T-helper 1 cell treated with Interleukin-12 subunit alpha and Interleukin-12 subunit beta and Interleukin-4 antibody, amounts not matched to agents 30 μg/mL and 1 μg/mL, for 36 hours (primary cell): Measurements from ENCODE around the gene GRWD1.

Experiments used
- H3K27ac Mint-ChIP-seq: one replicate; pipeline ENCODE4 v1.8.0; 2021; ENCODE audit warnings: mild to moderate bottlenecking, mixed read lengths
- H3K27me3 Mint-ChIP-seq: one replicate; pipeline ENCODE4 v1.8.0; 2021; ENCODE audit warnings: low read depth, mixed read lengths
- H3K36me3 Mint-ChIP-seq: one replicate; pipeline ENCODE4 v1.8.0; 2021; ENCODE audit warnings: low read depth, mixed read lengths
- H3K4me1 Mint-ChIP-seq: one replicate; pipeline ENCODE4 v1.8.0; 2021; ENCODE audit warnings: low read depth, mixed read lengths
- H3K4me3 Mint-ChIP-seq: one replicate; pipeline ENCODE4 v1.8.0; 2021; ENCODE audit warnings: mild to moderate bottlenecking, moderate library complexity, mixed read lengths
- H3K9me3 Mint-ChIP-seq: one replicate; pipeline ENCODE4 v1.8.0; 2021; ENCODE audit warnings: mixed read lengths

Gene GRWD1

GRCh38 chr19:48444129-48444935 is 1.5 kb upstream of the GRWD1 start:
- Mint-ChIP-seq H3K4me1 (peaks cover 28% of the 10 kb centered on the region), H3K36me3 (peaks cover 26% of the 10 kb centered on the region), H3K27me3 (peaks cover 42% of the 10 kb centered on the region), H3K4me3 (peak overlapping the region; percentile 89), H3K27ac (no peak overlapping the region), H3K9me3 (no peaks in the 10 kb centered on the region)

- Mint-ChIP-seq H3K4me1 (peaks cover 28% of the 10 kb centered on the region), H3K27ac (no peak overlapping the region), H3K9me3 (no peaks in the 10 kb centered on the region)
These were observed 915 bp upstream of the GRWD1 start for GRCh38 chr19:48444936-48445200.

GRCh38 chr19:48445256-48445605 is 552 bp upstream of the GRWD1 start:
- H3K27me3 Mint-ChIP-seq = peaks cover 38% of the 10 kb centered on the region
- no peaks in the 10 kb centered on the region for H3K9me3 Mint-ChIP-seq
- peaks cover 28% of the 10 kb centered on the region for H3K36me3 Mint-ChIP-seq
- peak overlapping the region; percentile 89 for H3K4me3 Mint-ChIP-seq
- H3K4me1 Mint-ChIP-seq = peaks cover 28% of the 10 kb centered on the region
- peak overlapping the region; percentile 93 for H3K27ac Mint-ChIP-seq

More at GRCh38 chr19:48444936-48445200, 915 bp upstream of the GRWD1 start:
- Mint-ChIP-seq H3K27me3 (peaks cover 39% of the 10 kb centered on the region), H3K36me3 (peaks cover 28% of the 10 kb centered on the region), H3K4me3 (peak overlapping the region; percentile 89)

- H3K4me3 Mint-ChIP-seq = peak overlapping the region; percentile 89
- H3K27me3 Mint-ChIP-seq = peaks cover 24% of the 10 kb centered on the region
- peaks cover 31% of the 10 kb centered on the region for H3K36me3 Mint-ChIP-seq
- H3K4me1 Mint-ChIP-seq = peaks cover 28% of the 10 kb centered on the region
- peak overlapping the region; percentile 93 for H3K27ac Mint-ChIP-seq
- H3K9me3 Mint-ChIP-seq = no peaks in the 10 kb centered on the region
These were observed 796 bp downstream of the GRWD1 start for GRCh38 chr19:48446579-48446978.

- peaks cover 39% of the 10 kb centered on the region for H3K36me3 Mint-ChIP-seq
- H3K4me1 Mint-ChIP-seq = peaks cover 28% of the 10 kb centered on the region
- H3K27me3 Mint-ChIP-seq = peaks cover 17% of the 10 kb centered on the region
- H3K4me3 Mint-ChIP-seq = peak overlapping the region; percentile 0
- no peaks in the 10 kb centered on the region for H3K9me3 Mint-ChIP-seq
- H3K27ac Mint-ChIP-seq = no peak overlapping the region
These were observed 2.8 kb downstream of the GRWD1 start for GRCh38 chr19:48448563-48448962.

GRCh38 chr19:48450441-48450840 is 4.7 kb downstream of the GRWD1 start:
- H3K9me3 Mint-ChIP-seq = no peaks in the 10 kb centered on the region
- H3K27me3 Mint-ChIP-seq = peaks cover 3% of the 10 kb centered on the region
- H3K4me3 Mint-ChIP-seq = no peak overlapping the region
- H3K36me3 Mint-ChIP-seq = peaks cover 40% of the 10 kb centered on the region
- H3K27ac Mint-ChIP-seq = no peak overlapping the region
- H3K4me1 Mint-ChIP-seq = peaks cover 18% of the 10 kb centered on the region

- Mint-ChIP-seq H3K9me3 (no peaks in the 10 kb centered on the region), H3K4me3 (no peak overlapping the region), H3K4me1 (peaks cover 14% of the 10 kb centered on the region), H3K27ac (no peak overlapping the region), H3K27me3 (no peaks in the 10 kb centered on the region), H3K36me3 (peaks cover 36% of the 10 kb centered on the region)
These were observed 5.1 kb downstream of the GRWD1 start for GRCh38 chr19:48450863-48451262.

GRCh38 chr19:48451624-48452023 is 5.8 kb downstream of the GRWD1 start:
- peaks cover 12% of the 10 kb centered on the region for H3K4me1 Mint-ChIP-seq
- H3K27ac Mint-ChIP-seq = no peak overlapping the region
- no peaks in the 10 kb centered on the region for H3K27me3 Mint-ChIP-seq
- no peaks in the 10 kb centered on the region for H3K9me3 Mint-ChIP-seq
- H3K4me3 Mint-ChIP-seq = no peak overlapping the region
- peaks cover 36% of the 10 kb centered on the region for H3K36me3 Mint-ChIP-seq

- H3K9me3 Mint-ChIP-seq = no peaks in the 10 kb centered on the region
- no peak overlapping the region for H3K27ac Mint-ChIP-seq
- H3K4me1 Mint-ChIP-seq = peaks cover 9% of the 10 kb centered on the region
- H3K36me3 Mint-ChIP-seq = peaks cover 36% of the 10 kb centered on the region
- H3K27me3 Mint-ChIP-seq = no peaks in the 10 kb centered on the region
- no peak overlapping the region for H3K4me3 Mint-ChIP-seq
These were observed 6.8 kb downstream of the GRWD1 start for GRCh38 chr19:48452289-48453190.

GRCh38 chr19:48454150-48454730 is 8.5 kb downstream of the GRWD1 start:
- H3K27ac Mint-ChIP-seq = no peak overlapping the region
- H3K36me3 Mint-ChIP-seq = peaks cover 26% of the 10 kb centered on the region
- H3K9me3 Mint-ChIP-seq = no peaks in the 10 kb centered on the region

GRCh38 chr19:48455171-48455907 is 9.6 kb downstream of the GRWD1 start, which contains the start of gene KCNJ14:
TSS of gene KCNJ14 (plus strand) at chr19:48455574. CDS start at chr19:48461725, 6,151 bp downstream.
- Mint-ChIP-seq H3K9me3 (no peaks in the 10 kb centered on the region), H3K4me3 (no peak within 1 kb of the TSS), H3K27me3 (no peaks in the 10 kb centered on the region), H3K36me3 (peaks cover 23% of the 10 kb centered on the region), H3K27ac (no peak within 1 kb of the TSS), H3K4me1 (peaks cover 3% of the 10 kb centered on the region)

More at GRCh38 chr19:48454150-48454730, 8.5 kb downstream of the GRWD1 start:
- Mint-ChIP-seq H3K4me3 (no peak overlapping the region), H3K27me3 (no peaks in the 10 kb centered on the region), H3K4me1 (peaks cover 3% of the 10 kb centered on the region)

- Mint-ChIP-seq H3K4me1 (peaks cover 3% of the 10 kb centered on the region), H3K27me3 (no peaks in the 10 kb centered on the region), H3K4me3 (no peak overlapping the region), H3K9me3 (no peaks in the 10 kb centered on the region), H3K36me3 (peaks cover 23% of the 10 kb centered on the region), H3K27ac (no peak overlapping the region)
These were observed 10.3 kb downstream of the GRWD1 start for GRCh38 chr19:48455908-48456562.

- Mint-ChIP-seq H3K27me3 (no peaks in the 10 kb centered on the region), H3K4me3 (no peak overlapping the region), H3K4me1 (peaks cover 3% of the 10 kb centered on the region), H3K9me3 (no peaks in the 10 kb centered on the region), H3K27ac (no peak overlapping the region), H3K36me3 (peaks cover 18% of the 10 kb centered on the region)
These were observed 11.1 kb downstream of the GRWD1 start for GRCh38 chr19:48456864-48457263.

- Mint-ChIP-seq H3K36me3 (peaks cover 12% of the 10 kb centered on the region), H3K27ac (no peak overlapping the region), H3K4me3 (no peak overlapping the region)
These were observed 12.2 kb downstream of the GRWD1 start for GRCh38 chr19:48458016-48458415.

More at GRCh38 chr19:48458016-48458415, 12.2 kb downstream of the GRWD1 start:
- no peaks in the 10 kb centered on the region for H3K9me3 Mint-ChIP-seq
- no peaks in the 10 kb centered on the region for H3K27me3 Mint-ChIP-seq
- peaks cover 3% of the 10 kb centered on the region for H3K4me1 Mint-ChIP-seq
